CMK (cell line): Measurements from ENCODE around the gene RTL10.

ENCODE experiments used
- DNase-seq: peaks from one replicate; pipeline ENCODE4 v3.0.0-alpha.2; 2010; ENCODE audit warnings: low read depth

RTL10 gene

DNA sequence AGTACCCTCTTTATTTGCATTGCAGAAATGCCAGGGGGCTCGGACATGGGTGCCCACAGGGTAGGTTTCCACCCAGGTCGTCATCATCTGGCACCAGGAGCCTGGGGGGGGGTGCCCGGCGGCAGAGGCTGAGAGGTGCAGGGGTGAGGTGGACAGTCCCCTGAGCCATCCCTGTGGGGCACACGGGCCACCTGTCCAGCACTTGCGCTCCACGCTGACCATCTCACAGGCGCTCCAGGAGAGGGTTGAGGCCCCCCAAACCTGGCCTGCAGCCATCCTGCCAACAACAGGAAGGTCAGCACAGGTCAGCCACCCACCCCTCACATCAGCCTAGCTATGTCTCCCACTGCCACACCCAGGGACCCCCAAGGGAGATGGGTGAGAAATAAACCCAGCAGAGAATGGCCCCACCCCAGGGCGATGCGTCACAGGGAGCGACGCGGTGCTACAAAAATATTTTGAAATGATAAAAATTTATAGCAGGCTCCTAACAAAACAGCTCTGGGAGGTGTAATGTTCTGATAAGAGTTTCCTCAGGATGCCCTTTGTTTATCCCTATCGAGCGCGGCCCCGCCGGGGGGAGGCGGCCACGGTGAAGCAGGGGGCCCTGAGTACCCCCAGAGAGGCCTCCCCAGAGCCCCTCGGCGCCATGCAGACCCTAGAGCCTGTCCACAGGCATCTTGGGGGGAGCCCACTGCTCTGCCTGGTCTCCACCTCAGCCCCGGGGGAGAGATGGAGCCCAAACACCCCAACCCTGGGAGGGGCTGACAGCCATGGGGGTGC lies 21.0 kb upstream of the RTL10 start:
- DNase-seq = no peak

DNA sequence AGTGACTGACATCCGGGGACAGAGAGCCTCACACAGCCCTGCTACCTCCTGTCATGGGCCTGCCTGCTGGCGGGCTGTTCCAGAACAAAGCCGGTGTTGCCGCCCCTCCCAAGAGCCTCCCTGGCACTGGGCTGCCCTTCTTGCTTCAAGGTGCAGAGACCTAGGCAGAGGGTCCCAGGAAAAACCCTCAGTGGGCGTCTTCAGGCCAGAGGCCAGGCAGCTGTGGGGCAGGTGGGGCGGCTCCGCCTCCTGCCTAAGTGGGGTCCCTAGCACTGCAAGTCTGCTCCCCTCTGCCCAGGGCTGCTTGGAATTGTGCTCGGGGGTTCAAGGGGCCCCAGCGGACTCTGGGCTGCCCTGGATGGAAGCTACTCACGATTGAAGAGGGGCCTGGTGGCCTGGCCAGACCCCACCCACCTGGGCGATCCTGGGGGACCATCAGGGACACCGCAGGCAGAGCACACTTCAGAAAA lies 20.4 kb upstream of the RTL10 start:
- no peak for DNase-seq

DNA sequence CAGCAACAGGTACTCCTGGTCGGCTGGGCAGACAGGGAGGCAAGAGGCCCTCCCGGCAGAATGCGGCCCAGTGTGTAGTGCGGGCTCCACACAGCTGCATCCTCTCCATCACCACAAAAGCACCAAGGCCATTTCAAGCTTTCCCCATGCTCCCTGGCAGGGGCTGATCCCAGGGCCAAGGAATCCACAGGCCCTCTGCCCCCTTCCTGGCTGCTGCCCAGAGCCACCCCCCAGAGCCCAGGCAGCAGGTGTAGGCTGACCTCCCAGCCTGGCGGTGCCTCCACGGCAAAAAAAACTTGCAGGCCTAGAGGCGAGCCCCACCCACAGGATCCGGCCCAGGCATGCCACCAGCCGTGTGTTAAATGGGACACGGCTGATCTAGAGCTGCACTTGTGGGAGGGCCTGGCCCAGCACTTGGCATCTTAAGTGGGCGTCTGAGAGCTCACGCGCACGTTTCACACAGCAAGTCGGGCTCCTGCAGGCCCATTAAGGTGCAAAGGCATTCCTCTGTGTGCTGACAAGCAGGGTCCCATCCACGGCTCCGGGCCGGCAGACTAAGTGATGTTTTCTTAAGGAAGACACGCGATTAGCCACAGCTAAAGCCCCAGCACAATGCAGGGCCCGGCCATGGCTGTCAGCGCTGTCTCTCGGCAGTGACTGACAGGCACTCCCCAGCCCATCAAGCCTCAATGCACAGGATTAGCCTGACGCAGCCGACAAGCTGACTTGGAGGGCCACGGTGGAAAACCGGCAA lies 19.8 kb upstream of the RTL10 start:
- no peak for DNase-seq

DNA sequence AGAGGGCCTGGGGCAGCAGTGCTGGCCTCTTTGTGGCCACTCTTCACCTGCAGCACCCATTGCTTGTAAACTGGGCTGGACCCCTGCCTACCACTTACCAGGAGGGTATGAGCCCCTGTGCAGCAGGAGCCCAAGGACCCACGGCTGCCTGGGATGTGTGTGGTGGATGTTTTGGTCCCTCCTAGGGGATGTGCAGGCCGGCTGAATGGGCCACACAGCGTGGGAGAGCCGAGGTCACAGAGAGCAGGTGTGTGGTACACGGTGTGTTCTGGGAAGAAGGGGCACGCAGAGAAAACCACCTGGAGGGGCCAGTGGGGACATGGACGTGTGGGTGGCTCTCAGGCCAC lies 19.3 kb upstream of the RTL10 start:
- no peak for DNase-seq

DNA sequence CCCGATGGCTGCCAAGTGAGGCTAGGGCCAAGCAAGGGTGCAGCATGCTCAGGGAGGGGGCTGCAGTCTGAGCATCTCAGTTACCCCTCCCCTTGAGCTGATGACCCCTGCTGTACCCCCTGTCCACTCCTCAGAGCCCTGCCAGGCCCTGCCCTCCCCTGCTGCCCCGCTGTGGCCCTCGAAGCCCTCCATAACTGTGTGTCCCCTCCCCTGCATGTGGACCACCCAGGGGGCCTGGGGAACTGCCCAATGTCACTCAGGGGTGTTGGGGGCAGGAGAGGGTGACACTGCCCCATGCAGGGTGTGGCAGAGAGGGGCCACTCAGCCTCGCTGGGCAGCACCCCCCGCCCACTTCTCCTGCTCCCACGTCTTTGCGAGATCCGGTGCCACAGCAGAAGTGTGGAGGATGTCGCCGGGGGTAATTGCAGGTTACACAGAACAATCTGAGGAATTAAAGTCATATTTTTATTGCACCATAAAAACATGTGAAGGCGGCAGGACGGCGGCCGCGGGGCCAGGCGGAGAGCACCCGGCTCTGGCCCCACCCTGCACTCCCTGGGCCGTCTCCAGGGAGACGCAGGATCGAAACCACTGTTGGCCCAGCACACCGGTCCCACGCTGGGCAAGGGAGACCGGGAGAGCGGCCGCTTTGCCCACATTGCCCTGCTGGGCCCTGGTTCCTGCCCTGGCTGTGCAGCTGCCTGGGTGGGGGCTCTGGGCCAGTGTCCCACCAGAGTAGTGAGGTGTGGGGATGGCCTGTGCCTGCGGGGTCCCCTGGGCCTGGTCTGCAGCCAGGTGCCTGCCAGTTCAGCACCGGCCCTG lies 18.7 kb upstream of the RTL10 start:
- no peak for DNase-seq

DNA sequence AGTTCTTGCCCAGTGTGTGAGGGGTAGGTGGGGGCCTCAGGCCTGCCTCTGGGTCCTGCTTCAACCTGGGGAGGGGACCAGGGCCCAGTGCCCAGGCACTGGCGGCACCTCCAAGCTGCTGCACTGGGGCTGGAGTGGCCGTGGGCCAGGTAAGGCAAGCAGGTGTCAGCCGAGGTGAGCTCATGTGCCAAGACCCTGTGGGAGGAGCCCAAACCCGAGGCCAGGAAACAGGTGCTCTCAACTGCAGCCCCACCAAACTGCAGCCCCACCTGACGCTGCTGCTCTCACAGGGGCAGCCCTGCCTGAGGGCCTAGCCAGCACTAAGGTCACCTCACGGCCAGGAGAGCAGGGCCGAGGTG lies 18.1 kb upstream of the RTL10 start:
- DNase-seq = no peak

DNA sequence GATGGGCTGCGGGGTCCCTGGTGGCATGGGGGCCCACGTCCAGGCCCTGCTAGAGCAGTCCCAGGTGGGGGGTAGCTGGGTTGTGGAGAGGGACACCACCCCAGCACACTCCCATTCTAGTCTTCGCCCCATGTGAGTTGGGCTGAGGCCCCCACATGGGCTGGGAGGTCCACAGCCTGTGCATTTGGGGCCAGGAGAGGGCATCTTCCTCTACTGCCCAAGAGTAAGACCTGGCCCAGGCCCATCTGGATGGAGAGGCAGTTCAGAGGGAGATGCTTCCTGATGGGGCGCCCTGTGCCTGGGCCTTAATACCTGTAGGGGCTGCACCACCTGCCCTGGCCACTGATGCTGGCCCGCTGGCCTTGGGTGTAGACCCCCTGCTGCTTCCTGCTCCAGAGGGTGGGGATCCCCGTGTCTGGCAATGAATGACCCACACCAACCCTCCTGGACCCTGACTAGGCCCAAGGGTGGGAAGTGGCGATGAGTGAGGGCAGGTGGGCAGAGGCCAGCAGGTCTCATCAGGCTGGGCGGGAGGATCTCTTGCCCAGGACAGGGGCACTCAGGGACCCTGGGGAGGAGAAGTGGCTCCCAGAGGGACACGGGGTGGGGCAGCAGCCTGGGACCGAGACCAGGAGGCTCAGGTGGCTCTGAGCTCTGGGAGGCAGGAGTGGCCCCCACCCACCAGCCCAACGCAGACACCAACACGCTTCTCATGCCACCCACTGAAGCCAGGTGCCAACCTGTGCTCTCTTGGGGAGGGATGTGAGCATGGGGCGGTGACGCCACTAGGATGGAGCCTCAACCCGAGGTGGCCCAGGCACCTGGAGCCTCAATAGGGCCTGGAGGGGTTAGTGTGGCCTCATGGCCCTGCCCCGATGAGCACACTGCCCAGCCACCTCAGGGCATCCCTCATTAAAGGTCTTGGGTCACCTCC lies 17.4 kb upstream of the RTL10 start:
- no peak for DNase-seq

DNA sequence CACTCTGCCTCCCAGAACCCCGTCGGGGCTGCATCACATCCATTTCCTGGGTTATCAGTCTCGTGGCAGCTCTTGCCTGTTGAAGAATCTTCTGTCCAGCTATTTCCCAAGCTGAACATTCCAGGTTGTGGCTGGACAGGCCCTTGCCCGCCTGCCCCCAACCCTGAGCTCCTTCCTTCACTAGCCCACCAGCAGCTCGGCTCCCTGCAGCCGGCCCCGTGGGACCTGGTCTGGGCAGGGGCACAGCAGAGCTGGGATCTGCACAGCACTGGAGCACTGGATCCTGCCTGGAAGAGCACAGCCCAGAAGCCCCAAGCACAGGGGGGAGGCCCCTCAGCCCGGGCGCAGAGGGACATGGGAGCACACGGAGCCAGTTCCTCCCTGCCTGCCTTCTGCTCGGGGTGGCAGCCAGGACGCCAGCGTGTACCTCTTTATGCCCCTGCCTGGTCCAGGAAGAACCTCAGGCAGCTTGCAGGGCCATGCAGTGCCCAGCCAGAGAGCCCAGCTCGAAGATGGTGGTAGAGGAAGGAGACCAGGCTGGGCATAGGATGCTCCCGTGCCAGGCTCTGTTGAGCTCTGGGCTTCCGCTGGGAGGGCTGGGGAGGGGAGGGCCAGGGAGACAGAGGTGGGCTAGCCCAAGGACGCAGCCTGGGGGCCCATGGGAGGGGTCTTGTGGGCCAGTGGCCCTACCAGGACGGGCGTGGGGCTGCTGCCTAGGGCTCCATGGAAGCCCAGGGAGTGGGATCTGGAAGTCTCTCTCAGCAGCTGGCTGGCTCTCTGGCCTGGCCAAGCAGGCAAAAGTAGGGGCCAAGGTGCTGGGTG lies 16.6 kb upstream of the RTL10 start:
- no peak for DNase-seq

DNA sequence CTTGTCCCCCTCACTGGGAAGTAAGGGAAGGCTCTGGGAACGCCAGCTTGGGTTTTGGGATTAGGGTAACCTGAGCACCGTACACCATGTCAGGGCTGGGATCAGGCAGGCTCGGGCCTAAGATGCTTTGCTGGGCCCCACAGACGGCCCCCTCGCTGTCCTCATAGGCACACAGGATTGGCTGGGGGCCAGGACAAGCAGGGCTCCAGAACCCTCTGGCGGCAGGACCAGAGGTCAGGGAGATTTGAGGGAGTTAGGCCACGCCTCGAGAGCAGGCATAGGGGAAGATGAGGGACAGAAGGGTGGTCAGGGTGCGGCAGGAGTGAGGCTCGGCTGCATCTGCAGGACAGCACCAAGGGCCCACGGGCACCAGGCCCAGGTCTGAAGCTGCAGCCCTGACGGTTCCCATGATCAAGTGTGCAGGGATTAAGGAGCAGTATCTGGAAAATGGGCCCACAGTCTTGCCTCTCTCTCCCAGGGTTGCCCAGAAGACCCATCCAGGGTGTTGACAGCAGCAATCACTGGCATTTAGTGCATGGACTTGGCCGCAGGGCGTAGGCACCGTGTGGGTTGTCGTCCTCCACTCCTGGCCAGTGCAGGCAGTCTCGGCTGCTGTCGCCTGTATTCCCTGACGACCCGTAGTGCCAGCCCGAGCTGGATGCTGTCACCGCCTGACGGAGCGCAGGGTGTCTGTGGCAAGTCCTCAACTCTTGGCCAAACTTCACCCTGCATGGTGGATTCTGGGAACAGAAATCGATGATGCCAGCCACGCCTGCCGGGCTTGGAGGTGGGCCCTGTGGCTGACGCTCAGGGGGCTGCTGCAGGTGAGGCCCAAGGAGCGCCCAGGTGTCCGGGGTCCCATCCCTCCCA lies 15.7 kb upstream of the RTL10 start:
- DNase-seq = no peak

DNA sequence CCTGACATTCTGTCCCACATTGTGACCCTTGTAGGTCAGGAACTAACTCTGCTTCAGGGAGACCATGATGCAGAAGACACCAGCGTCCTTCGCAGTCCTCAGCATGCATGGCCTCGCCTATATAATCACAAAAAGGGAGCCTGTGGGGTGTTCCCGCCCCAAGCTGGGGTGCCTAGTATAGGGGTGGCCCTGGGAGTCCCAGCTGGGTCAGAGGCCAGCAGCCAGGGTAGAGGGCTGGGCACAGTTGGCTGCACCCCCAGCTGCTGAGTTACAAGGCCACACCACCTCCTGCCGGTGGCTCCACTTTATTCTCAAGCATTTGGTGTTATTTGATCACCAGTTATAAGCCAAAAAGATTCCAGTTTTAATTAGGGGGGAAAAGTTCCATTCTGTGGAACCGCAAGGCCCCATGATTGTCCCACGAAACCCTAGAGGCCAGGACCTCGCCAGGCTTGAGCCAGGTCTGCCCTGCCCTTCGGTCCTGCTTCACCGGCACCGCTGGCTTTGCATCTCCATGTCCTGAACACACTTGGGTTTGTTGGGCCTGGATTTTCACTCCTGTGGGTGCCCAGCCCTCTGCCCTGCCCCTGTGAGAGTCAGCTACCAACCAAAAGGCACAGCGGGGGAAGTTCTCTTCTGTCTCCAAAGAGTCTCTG lies 15.0 kb upstream of the RTL10 start:
- no peak for DNase-seq

DNA sequence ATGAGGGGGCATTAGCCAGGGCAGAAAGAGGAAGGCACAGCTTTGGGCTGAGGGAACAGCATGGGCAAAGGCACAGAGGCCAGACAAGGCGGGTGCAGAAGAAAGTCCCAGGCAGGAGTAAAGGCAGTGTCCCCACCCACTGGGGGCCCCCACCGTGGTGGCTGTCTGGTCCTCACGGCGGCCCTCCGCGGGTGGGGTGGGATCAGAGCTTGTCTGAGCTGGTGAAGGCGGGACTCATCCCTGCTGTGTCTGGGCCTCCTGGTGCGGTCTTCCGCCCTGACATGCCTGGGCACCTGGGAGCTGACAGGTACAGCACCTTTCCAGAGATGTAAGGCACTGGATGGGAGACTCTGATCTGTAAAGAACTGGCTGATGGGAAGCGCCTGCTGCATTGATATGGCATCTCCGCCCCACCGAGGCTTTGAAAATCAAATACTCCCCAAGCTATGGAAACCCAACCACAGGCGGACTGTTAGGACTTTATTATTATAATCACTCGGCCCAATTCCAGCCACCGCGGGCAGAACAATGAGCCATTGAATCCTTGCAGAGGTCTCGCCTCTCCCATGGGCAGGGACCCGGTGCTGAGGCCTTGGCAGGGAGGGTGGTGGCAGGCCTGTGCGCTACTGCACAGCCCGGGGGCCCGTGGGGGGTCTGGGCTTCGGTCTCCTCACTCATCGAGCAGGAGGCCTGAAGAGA lies 14.2 kb upstream of the RTL10 start:
- no peak for DNase-seq

DNA sequence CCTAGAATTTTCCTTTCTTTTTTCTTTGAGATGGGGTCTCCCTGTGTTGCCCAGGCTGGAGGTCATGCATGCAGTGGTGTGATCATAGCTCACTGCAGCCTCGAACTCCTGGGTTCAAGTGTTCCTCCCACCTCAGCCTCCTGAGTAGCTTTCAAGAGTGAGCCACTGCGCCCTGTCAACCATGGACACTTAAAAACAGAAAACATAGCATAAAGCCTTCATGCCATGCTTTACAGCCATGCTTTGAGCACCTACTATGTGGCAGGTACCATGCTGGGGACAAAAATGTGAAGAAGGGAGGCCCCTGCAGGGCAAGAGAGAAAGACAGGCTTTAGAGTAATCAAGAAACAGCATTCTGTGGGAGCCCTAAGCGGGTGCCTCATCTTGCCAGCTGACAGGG lies 13.7 kb upstream of the RTL10 start:
- DNase-seq = no peak

DNA sequence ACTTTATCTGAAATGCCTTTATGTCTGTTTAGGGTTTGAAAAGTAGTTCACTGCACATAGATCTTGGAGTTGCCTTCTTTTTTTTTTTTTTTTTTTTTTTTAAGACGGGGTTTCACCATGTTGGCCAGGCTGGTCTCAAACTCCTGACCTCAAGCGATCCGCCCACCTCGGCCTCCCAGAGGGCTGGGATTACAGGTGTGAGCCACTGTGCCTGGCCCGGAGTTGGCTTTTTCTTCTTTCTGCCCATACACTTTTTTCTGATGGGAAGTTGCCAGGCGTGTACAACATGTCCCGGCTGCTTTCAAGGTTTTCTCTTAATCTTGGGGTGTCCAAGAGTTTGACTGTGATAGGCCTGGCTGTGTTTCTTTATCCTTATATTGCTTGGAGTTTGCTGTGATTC lies 12.9 kb upstream of the RTL10 start:
- no peak for DNase-seq

DNA sequence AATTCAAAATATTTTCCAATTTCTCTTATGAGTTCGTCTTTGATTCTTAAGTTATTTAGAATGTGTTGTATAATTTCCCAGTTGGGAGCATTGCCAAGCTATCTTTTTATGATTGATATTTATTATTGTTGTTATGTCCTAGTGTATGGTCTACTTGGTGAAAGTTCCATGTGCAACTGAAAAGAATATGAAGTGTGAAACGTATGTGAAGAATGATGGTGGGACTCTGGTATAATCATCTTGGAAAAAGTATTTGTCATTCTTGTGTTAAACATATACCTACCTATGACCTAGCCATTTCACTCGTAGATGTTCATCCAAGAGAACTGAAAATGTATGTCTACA lies 12.0 kb upstream of the RTL10 start:
- no peak for DNase-seq

DNA sequence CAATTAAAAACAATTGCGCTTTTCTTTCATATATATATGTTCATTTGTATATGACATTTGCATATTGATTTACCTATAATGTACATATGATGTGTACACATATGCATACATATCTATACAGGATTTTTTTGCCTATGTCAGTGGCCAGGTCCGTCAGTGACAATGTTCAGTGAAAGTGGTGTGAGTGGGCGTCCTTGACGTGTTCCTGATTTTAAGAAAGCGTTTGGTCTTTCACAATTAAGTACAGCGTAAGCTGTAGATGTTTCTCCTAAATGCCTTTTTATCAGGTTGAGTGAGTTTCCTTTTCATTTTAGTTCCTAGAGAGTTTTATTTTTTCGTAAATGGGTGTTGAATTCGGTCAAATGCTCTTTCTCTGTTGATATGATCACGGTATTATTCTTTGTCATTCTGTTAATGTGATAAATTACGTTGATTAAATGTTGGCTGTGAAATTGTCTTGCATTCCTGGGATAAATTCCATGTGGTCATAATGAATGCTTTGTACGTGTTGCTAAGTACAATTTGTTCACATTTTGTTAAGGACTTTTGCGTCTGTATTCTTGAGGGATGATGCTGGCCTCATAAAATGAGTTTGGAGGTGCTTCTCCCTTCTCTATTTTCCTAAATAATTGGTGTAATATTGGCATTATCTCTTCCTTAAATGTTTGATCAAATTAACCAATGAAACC lies 10.6 kb upstream of the RTL10 start:
- no peak for DNase-seq

DNA sequence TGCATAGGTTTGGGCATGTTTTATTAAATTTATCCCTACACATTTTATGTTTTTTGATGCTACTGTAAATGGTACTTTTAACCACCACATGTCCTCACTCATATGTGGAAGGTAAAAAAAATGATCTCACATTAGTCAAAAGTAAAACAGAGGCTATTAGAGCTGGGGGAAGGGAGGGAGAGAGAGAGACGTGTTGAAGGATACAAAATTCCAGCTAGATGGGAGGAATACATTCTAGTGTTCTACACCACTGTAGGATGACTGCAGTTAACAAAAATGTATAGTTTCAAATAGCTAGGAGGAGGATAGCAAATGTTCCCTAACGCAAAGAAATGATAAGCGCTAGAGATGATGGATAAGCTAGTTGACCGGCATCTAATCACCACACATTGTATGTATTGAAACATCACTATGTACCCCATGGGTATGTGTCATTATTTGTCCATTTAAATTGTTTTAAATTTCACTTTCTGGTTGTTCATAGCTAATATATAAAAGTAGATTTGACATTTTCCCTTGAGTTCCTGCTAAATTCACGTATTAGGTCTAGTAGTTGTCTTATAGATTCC lies 9.9 kb upstream of the RTL10 start:
- no peak for DNase-seq

DNA sequence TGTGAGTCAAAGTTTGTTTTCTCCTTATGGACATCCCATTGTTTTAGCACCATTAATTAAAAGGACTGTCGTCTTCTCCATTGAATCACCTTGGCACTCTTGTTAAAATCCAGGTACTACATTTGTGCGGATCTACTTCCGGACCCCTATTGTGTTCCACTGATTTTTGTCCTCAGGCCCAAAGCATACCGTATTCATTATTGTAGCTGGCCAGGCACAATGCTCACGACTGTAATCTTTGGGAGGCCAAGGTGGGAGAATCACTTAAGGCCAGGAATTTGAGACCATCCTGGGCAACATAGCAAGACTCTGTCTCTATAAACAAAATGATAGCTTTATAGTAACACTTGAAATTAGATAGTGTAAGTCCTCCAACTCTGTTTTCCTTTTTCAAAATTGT lies 8.9 kb upstream of the RTL10 start:
- no peak for DNase-seq
